ENCODE data around the gene SLC6A6.

The SLC6A6 gene

DNA sequence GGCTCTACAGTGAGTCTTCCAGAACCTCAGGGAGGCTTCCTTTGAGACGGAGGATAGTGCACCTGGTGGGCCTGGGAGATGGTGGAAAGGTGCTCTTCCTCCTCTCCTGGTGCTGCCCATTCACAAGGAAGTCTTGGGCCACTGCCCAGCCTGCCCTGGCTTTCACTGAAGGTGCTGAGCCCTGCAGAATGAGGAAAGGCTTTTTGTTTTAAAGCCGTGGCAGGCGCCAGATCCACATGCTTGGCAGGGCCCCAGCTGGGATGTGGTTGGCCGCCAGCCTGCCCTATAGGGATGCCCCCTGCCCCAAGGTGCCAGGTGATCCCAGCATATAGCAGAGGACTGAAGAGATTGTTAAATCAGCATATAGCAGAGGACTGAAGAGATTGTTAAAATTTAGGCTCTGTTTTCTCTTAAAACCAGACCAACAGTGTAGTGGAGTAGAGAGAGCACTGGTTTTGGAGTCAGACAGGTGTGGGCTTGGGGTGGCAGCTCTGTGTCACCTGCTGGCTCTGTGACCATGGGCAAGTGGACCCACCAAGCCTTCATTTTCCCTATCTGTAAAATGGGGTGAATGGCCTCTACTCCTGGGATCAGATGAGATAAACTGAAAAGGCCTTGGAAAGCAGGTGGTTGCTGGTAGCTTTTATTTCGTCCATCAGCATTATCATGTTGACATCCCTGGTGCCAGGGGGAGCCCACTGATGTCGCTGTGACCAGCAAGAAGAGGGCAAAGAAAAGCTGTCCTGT, 53.3 kb downstream of the SLC6A6 start:
- no peak for DNase-seq (ENCODE audit: extremely low read depth, insufficient read length)
- no peak overlapping the region for H3K4me3 ChIP-seq (replicated peaks; ENCODE audit: low read depth, low read length)
- TF ChIP-seq, protein P1, sequence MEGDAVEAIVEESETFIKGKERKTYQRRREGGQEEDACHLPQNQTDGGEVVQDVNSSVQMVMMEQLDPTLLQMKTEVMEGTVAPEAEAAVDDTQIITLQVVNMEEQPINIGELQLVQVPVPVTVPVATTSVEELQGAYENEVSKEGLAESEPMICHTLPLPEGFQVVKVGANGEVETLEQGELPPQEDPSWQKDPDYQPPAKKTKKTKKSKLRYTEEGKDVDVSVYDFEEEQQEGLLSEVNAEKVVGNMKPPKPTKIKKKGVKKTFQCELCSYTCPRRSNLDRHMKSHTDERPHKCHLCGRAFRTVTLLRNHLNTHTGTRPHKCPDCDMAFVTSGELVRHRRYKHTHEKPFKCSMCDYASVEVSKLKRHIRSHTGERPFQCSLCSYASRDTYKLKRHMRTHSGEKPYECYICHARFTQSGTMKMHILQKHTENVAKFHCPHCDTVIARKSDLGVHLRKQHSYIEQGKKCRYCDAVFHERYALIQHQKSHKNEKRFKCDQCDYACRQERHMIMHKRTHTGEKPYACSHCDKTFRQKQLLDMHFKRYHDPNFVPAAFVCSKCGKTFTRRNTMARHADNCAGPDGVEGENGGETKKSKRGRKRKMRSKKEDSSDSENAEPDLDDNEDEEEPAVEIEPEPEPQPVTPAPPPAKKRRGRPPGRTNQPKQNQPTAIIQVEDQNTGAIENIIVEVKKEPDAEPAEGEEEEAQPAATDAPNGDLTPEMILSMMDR (IDR thresholded peaks at IDR 0.05; ENCODE audit: insufficient read depth, low read length, poor library complexity, severe bottlenecking), result no peak
- H3K36me3 ChIP-seq (ENCODE audit: control insufficient read depth, insufficient read depth, low read length), result peaks cover 19% of the 10 kb centered on the region
- no peaks in the 10 kb centered on the region for H3K27me3 ChIP-seq (replicated peaks; ENCODE audit: control insufficient read depth, insufficient read depth, low read length)

DNA sequence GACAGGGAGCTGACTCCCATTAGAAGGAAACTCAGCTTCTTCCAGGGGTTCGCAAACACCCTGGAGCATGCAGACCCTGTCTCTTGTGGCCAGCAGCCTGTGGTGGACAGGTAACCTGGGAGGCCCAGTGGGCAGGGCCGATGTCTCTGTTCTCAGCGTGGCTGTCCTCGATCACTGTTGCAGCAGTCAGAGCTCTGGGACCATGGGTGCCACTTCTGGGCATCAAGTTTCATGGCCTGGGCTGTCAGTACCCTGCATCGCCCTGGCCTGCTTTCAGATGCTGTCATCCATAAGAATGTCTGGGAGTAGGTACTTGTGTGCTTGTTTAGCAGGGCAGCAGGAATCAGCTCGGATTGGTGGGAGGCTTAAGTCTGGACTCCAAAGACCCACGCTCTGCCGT, 54.4 kb downstream of the SLC6A6 start:
- peaks cover 20% of the 10 kb centered on the region for H3K36me3 ChIP-seq (ENCODE audit: control insufficient read depth, insufficient read depth, low read length)

DNA sequence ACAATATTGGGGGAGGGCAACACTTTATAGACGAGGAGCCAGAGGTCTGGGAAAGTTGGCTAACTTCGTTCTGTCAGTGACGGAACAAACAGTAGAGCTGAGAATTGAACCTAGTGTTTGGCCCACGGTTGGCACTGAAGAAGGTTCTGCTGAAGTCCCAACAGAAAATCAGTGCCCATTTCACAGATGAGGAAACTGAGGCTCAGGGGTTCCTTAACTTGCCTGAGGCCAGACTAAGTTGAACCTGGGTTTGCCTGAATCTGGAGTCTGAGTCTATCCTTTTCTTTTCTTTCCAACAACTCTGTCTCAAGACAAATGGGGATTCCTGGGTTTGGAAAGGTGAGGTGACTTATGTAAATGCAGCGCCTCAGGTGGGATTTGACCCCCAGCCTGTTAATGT, 55.1 kb downstream of the SLC6A6 start:
- TF ChIP-seq, protein P1 (IDR thresholded peaks at IDR 0.05; ENCODE audit: insufficient read depth, low read length, poor library complexity, severe bottlenecking), result no peak
- H3K27me3 ChIP-seq (replicated peaks; ENCODE audit: control insufficient read depth, insufficient read depth, low read length), result no peaks in the 10 kb centered on the region
- H3K4me3 ChIP-seq (replicated peaks; ENCODE audit: low read depth, low read length), result no peak overlapping the region
- peaks cover 18% of the 10 kb centered on the region for H3K36me3 ChIP-seq (ENCODE audit: control insufficient read depth, insufficient read depth, low read length)
- DNase-seq (ENCODE audit: extremely low read depth, insufficient read length), result no peak

More for the DNA sequence above, 54.4 kb downstream of the SLC6A6 start:
- H3K27me3 ChIP-seq (replicated peaks; ENCODE audit: control insufficient read depth, insufficient read depth, low read length), result no peaks in the 10 kb centered on the region
- no peak overlapping the region for H3K4me3 ChIP-seq (replicated peaks; ENCODE audit: low read depth, low read length)
- TF ChIP-seq, protein P1 (IDR thresholded peaks at IDR 0.05; ENCODE audit: insufficient read depth, low read length, poor library complexity, severe bottlenecking), result no peak
- no peak for DNase-seq (ENCODE audit: extremely low read depth, insufficient read length)

DNA sequence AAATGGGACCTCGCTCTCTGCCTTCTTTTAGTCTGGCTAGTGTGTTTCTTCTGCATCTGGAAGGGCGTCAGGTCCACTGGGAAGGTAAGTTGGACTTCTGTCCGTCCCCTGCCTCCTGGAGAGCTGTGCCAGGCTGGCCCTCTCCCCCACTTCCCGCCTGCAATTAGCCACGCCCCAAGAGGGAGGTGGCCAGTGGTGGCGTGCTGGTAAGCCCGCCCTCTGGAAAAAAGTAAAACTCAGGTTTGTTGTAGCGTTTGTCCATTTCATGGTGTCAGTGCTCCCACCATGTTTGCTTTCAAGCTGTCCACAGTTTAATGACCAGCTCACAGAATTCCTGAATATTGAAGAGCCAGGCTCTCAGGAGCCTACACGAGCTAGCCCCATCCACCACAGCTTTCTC, 55.6 kb downstream of the SLC6A6 start:
- peaks cover 17% of the 10 kb centered on the region for H3K36me3 ChIP-seq (ENCODE audit: control insufficient read depth, insufficient read depth, low read length)

DNA sequence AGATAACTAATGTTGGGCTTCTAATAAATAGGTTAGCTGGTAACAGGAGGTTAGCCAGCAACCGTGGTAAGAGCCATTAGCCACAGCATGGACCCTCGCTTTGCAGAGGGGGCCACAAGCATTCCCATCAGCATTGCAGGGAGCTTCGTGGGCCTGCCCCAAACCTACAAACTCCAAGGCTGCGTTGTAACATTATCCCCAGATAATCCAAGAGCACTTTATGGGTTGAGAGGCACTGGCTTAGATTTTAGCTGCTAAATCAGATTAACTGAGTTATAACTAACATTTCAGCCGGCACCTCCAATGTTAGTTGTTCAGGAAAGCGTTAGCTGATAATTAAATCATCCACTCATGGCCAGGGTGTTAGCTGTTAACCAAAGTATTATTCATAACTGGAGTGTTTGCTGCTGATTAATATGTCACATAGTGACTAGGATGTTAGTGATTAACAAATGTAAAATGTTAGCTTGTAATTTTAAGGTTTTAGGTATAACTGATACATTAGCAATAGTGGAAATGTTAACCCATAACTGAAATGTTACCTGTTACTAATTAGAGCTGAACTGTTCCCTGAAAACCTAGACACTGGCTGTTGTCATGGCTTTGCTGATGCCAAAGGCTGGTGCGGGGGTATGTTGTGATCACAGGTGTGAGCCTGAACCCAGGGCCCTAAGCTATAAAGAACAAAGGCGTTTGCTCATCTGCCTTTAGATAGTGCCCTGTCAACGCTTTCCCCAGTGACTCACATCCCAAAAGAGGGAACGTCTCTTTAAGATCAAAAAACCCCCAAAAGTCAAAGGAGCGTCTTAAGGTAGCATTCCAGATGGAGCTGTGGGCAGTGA, 56.2 kb downstream of the SLC6A6 start:
- peaks cover 21% of the 10 kb centered on the region for H3K36me3 ChIP-seq (ENCODE audit: control insufficient read depth, insufficient read depth, low read length)
- no peaks in the 10 kb centered on the region for H3K27me3 ChIP-seq (replicated peaks; ENCODE audit: control insufficient read depth, insufficient read depth, low read length)
- no peak for DNase-seq (ENCODE audit: extremely low read depth, insufficient read length)
- H3K4me3 ChIP-seq (replicated peaks; ENCODE audit: low read depth, low read length), result no peak overlapping the region
- TF ChIP-seq, protein P1 (IDR thresholded peaks at IDR 0.05; ENCODE audit: insufficient read depth, low read length, poor library complexity, severe bottlenecking), result no peak

More for the DNA sequence above, 55.6 kb downstream of the SLC6A6 start:
- DNase-seq (ENCODE audit: extremely low read depth, insufficient read length), result no peak
- TF ChIP-seq, protein P1 (IDR thresholded peaks at IDR 0.05; ENCODE audit: insufficient read depth, low read length, poor library complexity, severe bottlenecking), result no peak
- Histone ChIP-seq H3K27me3 (replicated peaks; ENCODE audit: control insufficient read depth, insufficient read depth, low read length) (no peaks in the 10 kb centered on the region), H3K4me3 (replicated peaks; ENCODE audit: low read depth, low read length) (no peak overlapping the region)

All from GM06990 (cell line).